Fibroblast of upper back skin (primary cell): Measurements from ENCODE around the gene RBM46.
A peak's percentile ranks its signal among the peaks of the same experiment; 100 is the strongest.
"Not testable (repeated sequence)": the region's sequence is repeated elsewhere in the genome, so short reads cannot be mapped to it uniquely, and the experiment has no call there.

Experiments
- DNase-seq: peaks from one replicate; pipeline ENCODE4 v3.0.0-alpha.2; 2013

RBM46 gene

DNA sequence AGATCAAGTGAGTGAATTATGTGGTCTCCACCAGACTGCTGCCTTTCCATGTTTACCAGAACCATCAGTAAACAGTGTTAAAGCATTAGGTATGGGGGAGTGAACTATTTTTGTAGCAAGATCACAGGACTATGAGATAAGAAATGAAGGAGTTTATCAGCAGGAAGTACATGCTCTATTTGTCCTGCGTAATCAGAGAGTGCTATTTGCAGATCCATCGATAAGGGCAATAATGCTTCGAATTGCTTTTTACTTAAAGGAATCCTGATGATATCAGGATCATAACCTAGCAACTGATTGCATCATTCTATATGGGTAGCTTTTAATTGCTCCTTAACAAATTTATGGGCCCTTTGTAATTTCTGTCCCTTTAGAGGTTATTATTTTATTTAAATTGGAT is 57.1 kb downstream of the RBM46 start:
- no peak for DNase-seq

DNA sequence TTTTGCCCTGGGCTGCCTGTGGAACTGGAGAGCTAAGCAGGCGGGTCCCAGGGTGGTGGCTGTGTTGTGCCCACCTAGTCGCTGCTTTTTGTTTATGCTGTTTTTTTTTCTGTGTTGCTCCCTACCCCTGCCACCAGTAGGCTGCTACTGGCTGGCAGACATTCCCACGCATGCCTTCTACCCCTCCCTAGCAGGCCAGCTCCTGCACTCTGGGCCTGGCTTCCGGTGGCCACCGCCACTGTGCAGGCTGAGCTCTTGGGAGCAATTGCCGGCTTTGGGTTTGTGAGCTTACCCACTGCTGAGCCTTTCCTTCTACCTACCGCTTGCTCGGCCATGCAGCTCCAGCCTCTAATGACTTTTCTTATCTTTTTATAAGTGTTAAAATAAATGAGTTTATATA is 57.6 kb downstream of the RBM46 start:
- no peak for DNase-seq

DNA sequence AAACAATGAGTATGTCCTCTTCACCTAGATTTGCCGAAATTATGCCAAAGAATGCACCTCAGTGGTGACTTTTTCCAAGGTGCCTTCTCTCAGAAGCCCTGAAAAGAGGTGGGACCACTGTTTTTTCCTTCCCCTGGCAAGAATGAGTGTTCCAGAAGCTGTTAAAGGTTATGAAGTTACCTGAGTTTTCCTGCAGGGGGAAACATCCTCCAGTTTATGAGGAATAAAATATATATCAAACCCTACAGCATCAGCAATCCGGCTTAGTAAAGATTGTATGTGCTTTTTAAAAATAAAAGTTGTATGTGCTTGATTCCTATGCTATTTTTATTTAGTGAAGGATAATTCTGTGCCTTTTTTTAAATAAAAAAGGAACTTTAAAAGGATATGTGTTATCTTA is 73.3 kb downstream of the RBM46 start:
- peak; percentile 2 for DNase-seq

DNA sequence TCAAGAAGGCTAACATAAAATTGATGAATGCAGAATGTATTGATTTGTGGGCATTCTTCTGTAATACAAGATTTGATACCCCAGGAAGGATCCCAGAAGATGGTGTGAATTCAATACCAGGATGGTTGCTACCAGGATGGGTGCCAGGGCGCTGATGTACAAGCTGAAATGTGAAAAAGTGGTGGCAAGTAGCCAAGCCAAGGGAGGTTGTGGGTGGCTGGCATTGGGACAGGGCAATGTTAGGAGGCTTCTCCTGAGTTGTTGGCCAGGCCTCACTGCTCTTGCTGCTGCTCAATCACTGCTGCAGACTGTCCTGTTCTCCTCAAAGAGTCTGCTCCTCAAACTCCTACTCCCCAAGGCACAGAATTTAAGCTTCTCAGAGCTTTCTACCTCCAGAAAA is 77.1 kb downstream of the RBM46 start:
- no peak for DNase-seq

DNA sequence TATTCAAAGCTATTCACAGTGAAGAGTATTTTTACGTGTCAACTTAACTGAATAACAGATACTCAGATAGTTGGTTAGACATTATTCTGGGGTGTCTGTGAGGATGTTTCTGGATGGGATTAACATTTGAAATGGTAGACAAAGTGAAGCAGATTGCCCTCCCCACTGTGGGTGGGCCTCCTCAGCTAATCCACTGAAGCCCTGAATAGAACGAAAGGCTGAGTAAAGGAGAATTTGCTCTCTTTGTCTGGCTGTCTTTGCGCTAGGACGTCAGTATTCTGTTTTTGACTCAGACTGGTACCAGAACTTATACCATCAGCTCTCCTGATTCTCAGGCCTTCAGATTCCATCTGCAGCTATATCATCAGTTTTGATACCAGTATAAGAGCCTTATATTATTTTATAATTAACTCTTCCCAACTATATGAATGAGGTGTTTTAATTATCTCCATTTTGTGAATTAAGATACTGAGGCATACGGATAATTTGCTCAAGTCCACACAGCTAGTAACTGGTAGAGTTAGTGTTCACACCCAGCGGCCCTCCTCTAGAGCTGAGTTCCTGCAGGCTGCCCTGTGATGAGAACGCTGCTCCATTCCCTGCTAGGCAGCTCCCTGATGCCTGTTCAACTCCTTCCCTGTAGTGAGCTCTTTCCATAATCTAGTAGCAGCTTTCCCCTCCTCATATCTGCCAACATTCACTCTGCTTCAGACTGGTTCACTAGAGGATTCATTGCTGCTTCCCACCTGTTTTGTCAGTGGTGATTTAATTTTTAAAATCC is 87.5 kb downstream of the RBM46 start:
- no peak for DNase-seq

DNA sequence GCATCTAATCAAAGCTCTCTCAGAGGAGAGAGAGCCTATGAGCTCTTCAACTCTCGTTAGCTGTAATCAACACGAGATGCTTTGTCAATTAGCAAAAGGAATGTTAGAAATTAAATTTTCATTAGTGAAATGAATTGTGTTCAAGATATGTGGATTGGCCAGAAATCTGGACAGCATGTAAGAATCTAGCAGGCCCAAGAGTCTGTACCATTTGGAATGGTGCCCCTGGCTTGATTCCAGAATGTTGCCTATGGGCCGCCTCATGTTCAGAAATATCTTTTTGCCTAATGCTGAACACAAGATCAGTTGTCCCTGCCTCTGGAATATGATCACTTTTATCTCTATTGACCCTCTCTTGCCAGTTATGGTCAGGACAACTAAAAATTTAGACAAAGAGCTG is 88.2 kb downstream of the RBM46 start:
- no peak for DNase-seq

DNA sequence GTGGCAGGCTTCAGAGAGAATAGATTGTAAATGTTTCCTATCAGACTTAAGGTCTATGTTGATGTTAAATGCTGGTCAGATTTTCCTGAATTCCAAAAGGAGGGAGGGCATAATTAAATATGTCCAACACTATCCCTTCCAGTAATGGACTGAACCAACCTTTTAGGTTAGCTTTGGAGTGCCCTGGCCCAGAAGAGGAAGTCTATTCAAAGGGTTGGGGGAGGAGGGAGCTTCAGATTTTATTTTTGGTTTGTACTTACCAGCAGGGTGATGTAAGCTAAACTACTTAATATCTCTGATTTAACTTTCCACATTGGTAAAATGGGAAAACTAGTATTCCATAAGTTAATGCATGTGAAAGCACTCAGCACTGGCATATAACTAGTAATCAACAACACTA is 91.1 kb downstream of the RBM46 start:
- DNase-seq, result no peak

DNA sequence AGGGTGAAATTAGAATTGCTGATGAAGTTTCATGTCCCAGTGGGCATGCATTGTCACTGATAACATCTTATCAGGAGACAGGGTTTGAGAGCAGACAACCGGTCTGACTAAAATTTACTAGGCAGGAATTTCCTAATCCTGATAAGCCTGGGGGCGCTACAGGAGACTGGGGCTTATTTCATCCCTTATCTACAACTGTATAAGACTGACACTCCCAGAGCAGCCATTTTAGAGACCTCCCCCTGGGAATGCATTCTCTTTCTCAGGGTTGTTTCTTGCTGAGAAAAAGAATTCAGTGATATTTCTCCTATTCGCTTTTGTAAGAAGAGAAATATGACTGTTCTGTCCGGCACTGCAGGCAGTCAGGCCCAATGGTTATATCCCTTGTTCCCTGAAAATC is 93.0 kb downstream of the RBM46 start:
- not testable (repeated sequence) for DNase-seq

DNA sequence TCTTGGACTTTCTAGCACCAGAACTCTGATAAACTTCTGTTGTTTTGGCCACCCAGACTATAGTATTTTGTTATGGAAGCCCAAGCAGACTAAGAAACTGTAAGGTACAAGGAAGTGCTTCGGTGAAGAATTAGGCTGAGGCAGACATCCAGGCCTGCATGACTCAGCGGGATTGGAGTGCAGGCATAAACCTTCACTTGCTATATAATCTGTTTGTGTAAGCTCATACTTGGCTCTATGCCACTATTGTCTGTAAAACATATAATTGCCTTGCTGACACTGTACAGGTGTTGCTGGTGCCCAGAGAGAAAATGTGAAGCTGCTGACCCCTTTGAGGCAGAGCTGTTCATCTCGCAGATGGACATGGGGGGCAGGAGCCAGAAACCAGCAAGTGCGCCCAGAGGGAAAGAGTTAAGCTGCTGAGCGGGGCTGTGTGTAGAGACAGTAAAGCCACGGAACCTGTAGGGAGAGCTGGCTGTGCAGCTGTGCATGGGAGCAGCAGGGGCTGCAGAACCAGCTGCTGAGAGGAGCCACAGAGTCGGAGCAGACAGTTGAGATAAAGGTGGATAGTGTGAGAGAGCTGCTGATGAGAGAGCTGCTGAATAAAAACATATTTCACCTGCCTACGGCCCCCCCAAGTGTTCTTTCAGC is 96.2 kb downstream of the RBM46 start:
- peak; percentile 15 for DNase-seq
